GM15510 (cell line): Measurements from ENCODE around the gene FAM184A.

ENCODE experiments used
- POLR2A ChIP-seq: IDR thresholded peaks from 3 replicates; pipeline ENCODE4 v1.6.1; 2011; ENCODE audit warnings: borderline replicate concordance; ENCODE audit not compliant: insufficient read length; ENCODE audit errors: extremely low read depth

FAM184A gene

GRCh38 chr6:119012521-119012920 lies 65.9 kb downstream of the FAM184A start:
- TF ChIP-seq POLR2A, result no peak

- no peak for TF ChIP-seq POLR2A
These were observed 71.5 kb downstream of the FAM184A start for GRCh38 chr6:119006974-119007373.

DNA sequence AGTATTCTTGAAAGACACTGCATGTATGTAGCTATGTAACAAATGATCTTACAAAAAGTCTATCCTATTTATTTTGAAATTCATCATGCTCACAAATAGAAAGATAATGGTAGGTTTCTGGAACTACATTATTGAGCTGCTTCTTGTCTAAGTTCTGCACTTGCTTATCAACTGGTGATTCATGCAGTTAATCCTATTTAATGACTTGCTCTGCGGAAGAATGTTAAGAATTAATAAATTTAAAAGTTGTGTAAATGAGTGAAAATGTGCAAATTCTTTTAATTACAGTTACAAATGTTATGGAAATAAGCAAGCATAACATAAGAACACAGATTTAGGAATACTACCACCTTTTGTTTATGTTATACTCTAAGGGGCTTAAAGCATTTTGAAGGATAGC lies 76.4 kb downstream of the FAM184A start:
- no peak for TF ChIP-seq POLR2A

- TF ChIP-seq POLR2A, result no peak
These were observed 78.9 kb downstream of the FAM184A start for GRCh38 chr6:118999494-119000040.

DNA sequence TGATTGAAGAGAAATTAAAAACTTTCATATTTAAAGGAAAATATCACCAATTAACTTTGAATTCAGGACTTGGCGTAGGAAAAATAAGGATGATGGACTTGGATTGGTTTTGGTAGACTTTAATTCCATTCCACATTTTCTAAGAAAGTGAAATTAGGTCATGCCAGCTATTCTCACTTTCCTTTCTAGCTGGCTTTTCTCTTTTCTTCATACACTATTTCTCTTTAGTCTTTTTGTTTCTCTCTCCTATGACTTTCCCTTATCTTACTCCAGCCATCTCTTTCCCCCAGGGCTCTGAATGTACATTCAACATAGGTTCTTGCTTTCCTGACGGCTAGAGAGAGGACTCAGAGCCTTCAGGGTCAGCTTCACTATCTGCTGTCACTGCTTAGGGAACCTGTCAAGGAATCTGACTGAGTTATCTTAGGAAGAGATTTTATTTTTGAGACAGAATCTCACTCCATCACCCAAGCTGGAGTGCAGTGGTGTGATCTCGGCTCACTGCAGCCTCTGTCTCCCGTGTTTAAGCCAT lies 82.1 kb downstream of the FAM184A start:
- no peak for TF ChIP-seq POLR2A

GRCh38 chr6:118993803-118994251 lies 84.6 kb downstream of the FAM184A start:
- TF ChIP-seq POLR2A, result no peak

GRCh38 chr6:118993358-118993757 lies 85.1 kb downstream of the FAM184A start:
- TF ChIP-seq POLR2A, result no peak

DNA sequence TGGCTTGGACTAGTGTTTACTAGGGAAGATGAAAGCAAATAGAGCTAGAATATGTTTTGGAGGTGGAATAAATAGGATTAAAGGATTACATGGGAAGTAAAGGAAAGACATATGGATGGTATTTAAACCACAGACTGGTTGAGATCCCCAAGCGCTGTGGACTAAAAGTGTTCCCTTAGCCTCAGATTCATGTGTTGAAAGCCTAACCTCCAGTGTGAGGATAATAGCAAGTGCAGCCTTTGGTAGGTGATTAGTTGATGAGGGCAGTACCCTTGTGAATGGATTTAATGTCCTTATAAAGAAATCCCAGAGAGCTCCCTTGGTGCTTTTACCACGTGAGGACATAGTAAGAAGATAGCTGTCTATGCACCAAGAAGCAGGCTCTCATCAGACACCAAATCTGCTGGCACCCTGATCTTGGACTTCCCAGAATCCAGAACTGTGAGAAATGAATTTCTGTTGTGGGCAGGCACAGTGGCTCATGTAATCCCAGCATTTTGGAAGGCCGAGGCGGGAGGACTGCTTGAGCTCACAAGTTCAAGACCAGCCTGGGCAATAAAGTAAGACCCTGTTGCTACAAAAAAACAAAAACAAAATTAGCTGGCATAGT lies 86.2 kb downstream of the FAM184A start:
- no peak for TF ChIP-seq POLR2A

GRCh38 chr6:118986312-118986711 lies 92.2 kb downstream of the FAM184A start:
- no peak for TF ChIP-seq POLR2A

GRCh38 chr6:118985123-118985830 lies 93.2 kb downstream of the FAM184A start:
- TF ChIP-seq POLR2A, result no peak

DNA sequence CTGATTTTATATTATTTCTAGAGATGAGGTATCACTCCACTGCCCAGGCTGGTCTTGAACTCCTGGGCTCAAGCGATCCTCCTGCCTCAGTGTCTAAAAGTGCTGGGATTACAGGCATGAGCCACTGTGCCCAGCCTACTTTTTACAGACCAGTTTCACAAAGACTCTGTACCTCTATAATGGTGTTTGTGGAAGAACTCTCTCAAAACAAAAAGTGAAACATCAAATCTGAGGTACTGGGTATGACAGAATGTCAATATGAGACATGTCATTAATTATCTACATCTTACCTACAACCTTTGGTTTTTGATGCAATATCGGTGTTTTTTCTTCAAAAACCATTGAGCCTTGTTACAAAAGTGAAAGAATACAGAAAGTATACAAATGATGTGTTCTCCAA lies 94.1 kb downstream of the FAM184A start:
- no peak for TF ChIP-seq POLR2A

DNA sequence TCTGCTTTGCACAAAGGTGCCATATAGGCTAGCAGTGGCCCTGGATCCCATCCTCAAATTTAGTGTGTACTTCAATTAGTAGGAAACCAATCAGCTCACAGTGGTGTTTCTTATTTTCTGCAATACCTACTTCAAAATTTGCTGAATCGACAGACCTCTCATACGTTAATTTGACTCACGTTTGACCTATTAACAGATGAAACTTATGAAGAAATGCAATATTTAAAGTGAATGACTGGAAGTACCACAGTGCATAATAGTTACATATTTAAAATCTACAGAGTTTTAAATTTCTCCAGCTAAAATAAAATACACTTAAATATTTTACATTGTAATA lies 95.9 kb downstream of the FAM184A start:
- no peak for TF ChIP-seq POLR2A

GRCh38 chr6:118981884-118982574 lies 96.4 kb downstream of the FAM184A start:
- no peak for TF ChIP-seq POLR2A

DNA sequence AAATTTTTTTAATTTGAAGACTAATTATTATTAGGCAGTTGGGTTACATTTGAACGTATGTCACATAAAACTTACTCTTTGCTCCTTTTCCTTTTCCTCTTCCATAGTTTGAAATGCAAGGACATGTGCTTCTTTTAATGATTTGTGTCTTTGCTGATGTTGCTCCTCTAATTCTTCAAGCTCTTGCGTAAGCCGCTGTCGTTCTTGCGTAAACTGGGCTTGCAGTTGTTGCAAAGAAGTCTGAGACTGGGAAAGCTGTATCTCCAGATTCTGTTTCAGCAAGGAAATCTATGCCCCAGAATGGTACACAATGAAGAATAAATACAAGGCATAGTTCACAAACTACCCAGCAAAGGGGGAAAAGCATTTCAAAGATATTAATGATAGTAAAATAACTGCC lies 98.4 kb downstream of the FAM184A start:
- no peak for TF ChIP-seq POLR2A

- no peak for TF ChIP-seq POLR2A
These were observed 103.7 kb downstream of the FAM184A start for GRCh38 chr6:118974790-118975189.
